Small intestine (tissue), 16 donors: Measurements from ENCODE around the gene USP11. TPM values are rescaled to one million over a fixed set of nuclear protein-coding genes. Genes with fewer than 3 reads are reported as not detected.

ENCODE experiments used
- DNase-seq, 2 donors: peaks; one replicate each; pipeline versions ENCODE4 v3.0.0 to v3.0.0-alpha.2; 2013
- FAIRE-seq: peaks from 2 replicates; lab custom pipeline; 2012; peaks lifted over from hg19 to GRCh38; lab: Jason Lieb, UNC
- H3K27ac ChIP-seq, 3 donors: one replicate each; pipeline ENCODE4 v1.5.1; 2013; ENCODE audit warnings: low read length in 2 of 3, mild to moderate bottlenecking in 2 of 3, control low read depth in 1 of 3, inconsistent platforms in 1 of 3, low read depth in 1 of 3, moderate library complexity in 1 of 3
- H3K27me3 ChIP-seq, 3 donors: one replicate each; pipeline ENCODE4 v1.6.1; 2013; ENCODE audit warnings: low read length in 3 of 3, inconsistent platforms in 1 of 3; ENCODE audit not compliant: control insufficient read depth in 3 of 3, insufficient read depth in 3 of 3
- H3K36me3 ChIP-seq, 3 donors: one replicate each; pipeline ENCODE4 v1.6.1; 2013; ENCODE audit warnings: low read length in 3 of 3, inconsistent platforms in 1 of 3, low read depth in 1 of 3, mild to moderate bottlenecking in 1 of 3, moderate library complexity in 1 of 3; ENCODE audit not compliant: control insufficient read depth in 3 of 3, insufficient read depth in 2 of 3
- H3K4me1 ChIP-seq, 3 donors: one replicate each; pipeline ENCODE4 v1.6.1; 2013; ENCODE audit warnings: low read length in 2 of 3, inconsistent platforms in 1 of 3, low read depth in 1 of 3, mild to moderate bottlenecking in 1 of 3, moderate library complexity in 1 of 3; ENCODE audit not compliant: control insufficient read depth in 3 of 3, insufficient read depth in 2 of 3
- H3K4me3 ChIP-seq, 3 donors: one replicate each; pipeline ENCODE4 v1.5.1; 2013; ENCODE audit warnings: low read length in 3 of 3, control low read depth in 1 of 3, inconsistent platforms in 1 of 3, low read depth in 1 of 3, mild to moderate bottlenecking in 1 of 3, moderate library complexity in 1 of 3
- H3K9me3 ChIP-seq, 2 donors: one replicate each; pipeline ENCODE4 v1.6.1; 2013; ENCODE audit warnings: low read depth in 1 of 2, low read length in 1 of 2; ENCODE audit not compliant: control insufficient read depth in 2 of 2, insufficient read depth in 1 of 2
- WGBS, 3 donors: extraction: QIAGEN DNeasy Blood & Tissue Kit; methylation state at CpG; one replicate each; pipeline ENCODE4 v1.1.7; 2013; 5-methylcytosine and 5-hydroxymethylcytosine counted together
- long read RNA-seq, 10 donors: transcript quantifications; one replicate each; lab custom pipeline, GENCODE V29; 2026
- polyA plus RNA-seq, 4 donors: library from polyadenylated mRNA; stranded (reverse) in 3 of 4; unstranded in 1 of 4; fragments of 200-250 nt in 3 of 4; fragments of 120-200 nt in 1 of 4; gene quantifications; one replicate each; pipeline versions ENCODE4 v1.2.1 to v1.2.3, GENCODE V29; 2013
- donor health status: healthy with polysubstance abuse.
- donor health status: control.
- donor health status: control.
- donor health status: Bipolar disorder and iron deficiency.
- donor health status: healthy.

USP11 gene
- 10 to 100 TPM in 2 of 4 donors, 1 to 10 TPM in 2; 4.0 to 52.3 (median 11.9) TPM for polyA plus RNA-seq
- long read RNA-seq, donor 1, transcript USP11-204 (21 exons, 3,515 nt) = major isoform, 7 of 13 reads
- long read RNA-seq, donor 1, partial matches to known transcripts = 5 of 13 reads
- long read RNA-seq, donor 1, other reads (novel, unspliced or antisense) = 0 of 13 reads
- long read RNA-seq, donor 2 = 0 reads
- long read RNA-seq, donor 3, partial matches to known transcripts = 6 of 7 reads
- long read RNA-seq, donor 3, other reads (novel, unspliced or antisense) = 0 of 7 reads
- long read RNA-seq, donor 4, partial matches to known transcripts = 0 of 1 reads
- long read RNA-seq, donor 4, other reads (novel, unspliced or antisense) = 0 of 1 reads
- long read RNA-seq, donor 5 = 0 reads
- long read RNA-seq, donor 6, partial matches to known transcripts = 6 of 8 reads
- long read RNA-seq, donor 6, other reads (novel, unspliced or antisense) = 0 of 8 reads
- long read RNA-seq, donor 7, transcript USP11-204 (21 exons, 3,515 nt) = major isoform, 15 of 38 reads
- long read RNA-seq, donor 7, partial matches to known transcripts = 23 of 38 reads
- long read RNA-seq, donor 7, other reads (novel, unspliced or antisense) = 0 of 38 reads
- long read RNA-seq, donor 8 = 0 reads
- long read RNA-seq, donor 9, partial matches to known transcripts = 0 of 1 reads
- long read RNA-seq, donor 9, other reads (novel, unspliced or antisense) = 0 of 1 reads
- long read RNA-seq, donor 10, transcript USP11-204 (21 exons, 3,515 nt) = major isoform, 7 of 18 reads
- long read RNA-seq, donor 10, partial matches to known transcripts = 11 of 18 reads
- long read RNA-seq, donor 10, other reads (novel, unspliced or antisense) = 0 of 18 reads

DNA sequence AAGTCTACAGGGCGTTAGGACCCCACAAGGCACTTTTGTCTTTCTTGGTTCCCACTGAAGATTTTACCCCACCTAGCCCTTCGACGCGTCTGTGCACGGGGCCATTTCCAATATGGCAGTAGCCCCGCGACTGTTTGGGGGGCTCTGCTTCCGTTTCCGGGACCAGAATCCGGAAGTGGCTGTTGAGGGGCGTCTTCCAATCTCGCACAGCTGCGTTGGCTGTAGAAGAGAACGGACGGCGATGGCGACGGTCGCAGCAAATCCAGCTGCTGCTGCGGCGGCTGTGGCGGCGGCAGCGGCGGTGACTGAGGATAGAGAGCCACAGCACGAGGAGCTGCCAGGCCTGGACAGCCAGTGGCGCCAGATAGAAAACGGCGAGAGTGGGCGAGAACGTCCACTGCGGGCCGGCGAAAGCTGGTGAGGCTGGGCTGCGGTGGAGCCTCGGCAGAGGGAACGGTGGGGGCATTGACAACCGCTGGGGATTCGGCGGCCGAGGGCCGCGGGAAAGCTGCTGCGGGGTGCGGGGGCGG lies at the start of gene USP11:
USP11 (plus strand) TSS at position 207 of the 530 bp plus-strand sequence; CDS start at position 242, 35 bp downstream.
- DNase-seq (peak; percentile 9 to 64), FAIRE-seq (no peak)
- peak within 1 kb of the TSS; percentile 90 to 100 (median 97) for H3K27ac ChIP-seq
- peaks cover 0 to 5% (median 0%) of the 10 kb centered on the region in 3 donors for H3K4me1 ChIP-seq
- peak within 1 kb of the TSS; percentile 55 to 91 (median 57) for H3K4me3 ChIP-seq
- 1 to 24% (median 5%) methylated on average over 26 to 46 of the region's 46 CpGs for WGBS, 3 donors
- no peaks in the 10 kb centered on the region for H3K9me3 ChIP-seq
- H3K27me3 ChIP-seq = no peaks in the 10 kb centered on the region
- peaks cover 0 to 16% (median 3%) of the 10 kb centered on the region in 3 donors for H3K36me3 ChIP-seq

DNA sequence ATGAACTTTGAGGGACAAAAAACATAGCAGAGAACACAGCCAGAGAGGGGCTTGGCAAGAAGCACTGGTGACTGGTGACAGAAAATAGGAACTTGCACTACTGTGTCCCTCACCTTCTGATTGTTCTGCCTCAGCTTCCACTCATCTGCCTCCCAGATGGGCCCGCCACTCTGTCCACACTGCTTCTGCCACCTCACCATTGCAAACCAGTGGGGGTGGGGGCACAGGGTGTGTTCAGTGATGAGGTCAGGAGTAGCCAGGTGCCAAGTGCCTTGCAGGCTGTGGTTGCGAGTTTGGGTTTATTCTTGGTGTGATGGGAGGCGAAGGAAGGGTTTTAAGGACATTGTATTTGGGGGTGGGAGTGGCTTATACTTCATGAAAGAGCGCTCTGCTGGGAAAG lies 48.3 kb upstream of the USP11 start:
- Histone ChIP-seq H3K4me1 (no peaks in the 10 kb centered on the region), H3K27me3 (no peaks in the 10 kb centered on the region), H3K4me3 (no peak overlapping the region), H3K36me3 (peaks cover 7 to 63% (median 10%) of the 10 kb centered on the region in 3 donors), H3K9me3 (no peaks in the 10 kb centered on the region), H3K27ac (no peak overlapping the region)
- FAIRE-seq (no peak), DNase-seq (no peak)
- 89 to 92% (median 91%) methylated on average over 4 of the region's 4 CpGs for WGBS, 3 donors

DNA sequence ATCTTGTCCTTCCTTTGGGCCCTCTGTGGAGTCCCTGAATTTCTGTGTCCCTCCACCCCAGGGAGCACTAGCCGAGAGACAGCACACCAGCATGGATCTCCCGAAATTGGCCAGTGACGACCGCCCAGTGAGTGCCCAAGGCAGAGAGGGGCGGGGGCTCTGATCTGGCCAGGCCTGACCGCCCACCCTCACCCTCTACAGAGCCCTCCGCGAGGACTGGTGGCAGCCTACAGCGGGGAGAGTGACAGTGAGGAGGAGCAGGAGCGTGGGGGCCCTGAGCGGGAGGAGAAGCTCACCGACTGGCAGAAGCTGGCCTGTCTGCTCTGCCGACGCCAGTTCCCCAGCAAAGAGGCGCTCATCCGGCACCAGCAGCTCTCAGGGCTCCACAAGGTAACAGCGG lies 47.6 kb upstream of the USP11 start:
- Histone ChIP-seq H3K4me1 (peaks cover 0 to under 1% (median 0%) of the 10 kb centered on the region in 3 donors), H3K9me3 (no peaks in the 10 kb centered on the region), H3K36me3 (peaks cover 7 to 56% (median 10%) of the 10 kb centered on the region in 3 donors), H3K4me3 (no peak overlapping the region), H3K27me3 (no peaks in the 10 kb centered on the region), H3K27ac (no peak overlapping the region)
- 84 to 94% (median 91%) methylated on average over 11 to 17 of the region's 17 CpGs for WGBS, 3 donors
- FAIRE-seq = no peak
- no peak for DNase-seq

DNA sequence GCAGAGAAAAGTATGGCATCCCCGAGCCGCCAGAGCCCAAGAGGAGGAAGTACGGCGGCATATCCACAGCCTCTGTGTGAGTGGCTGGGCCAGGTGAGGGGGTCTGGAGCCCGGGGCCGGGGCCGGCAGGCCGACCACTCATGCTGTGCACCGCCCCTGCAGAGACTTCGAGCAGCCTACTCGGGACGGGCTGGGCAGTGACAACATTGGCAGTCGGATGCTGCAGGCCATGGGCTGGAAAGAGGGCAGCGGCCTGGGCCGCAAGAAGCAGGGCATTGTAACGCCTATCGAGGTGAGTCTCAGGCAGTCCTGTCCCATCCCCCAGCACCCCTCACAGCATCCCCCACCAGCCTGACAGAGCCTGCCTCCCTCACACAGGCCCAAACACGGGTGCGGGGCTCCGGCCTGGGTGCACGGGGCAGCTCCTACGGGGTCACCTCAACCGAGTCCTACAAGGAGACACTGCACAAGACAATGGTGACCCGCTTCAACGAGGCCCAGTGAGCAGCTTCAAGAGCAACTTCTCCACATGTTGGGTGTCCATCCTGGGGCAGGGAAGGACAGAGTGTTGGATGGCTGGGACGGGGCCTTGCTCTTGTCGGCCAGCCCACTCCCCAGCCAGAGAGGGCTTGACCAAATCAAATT lies 46.6 kb upstream of the USP11 start:
- FAIRE-seq = no peak
- Histone ChIP-seq H3K27ac (no peak overlapping the region), H3K27me3 (no peaks in the 10 kb centered on the region), H3K4me1 (peaks cover 0 to 3% (median 0%) of the 10 kb centered on the region in 3 donors), H3K4me3 (no peak overlapping the region), H3K36me3 (peaks cover 7 to 48% (median 10%) of the 10 kb centered on the region in 3 donors), H3K9me3 (no peaks in the 10 kb centered on the region)
- 89 to 92% (median 89%) methylated on average over 23 to 27 of the region's 27 CpGs for WGBS, 3 donors
- no peak for DNase-seq

DNA sequence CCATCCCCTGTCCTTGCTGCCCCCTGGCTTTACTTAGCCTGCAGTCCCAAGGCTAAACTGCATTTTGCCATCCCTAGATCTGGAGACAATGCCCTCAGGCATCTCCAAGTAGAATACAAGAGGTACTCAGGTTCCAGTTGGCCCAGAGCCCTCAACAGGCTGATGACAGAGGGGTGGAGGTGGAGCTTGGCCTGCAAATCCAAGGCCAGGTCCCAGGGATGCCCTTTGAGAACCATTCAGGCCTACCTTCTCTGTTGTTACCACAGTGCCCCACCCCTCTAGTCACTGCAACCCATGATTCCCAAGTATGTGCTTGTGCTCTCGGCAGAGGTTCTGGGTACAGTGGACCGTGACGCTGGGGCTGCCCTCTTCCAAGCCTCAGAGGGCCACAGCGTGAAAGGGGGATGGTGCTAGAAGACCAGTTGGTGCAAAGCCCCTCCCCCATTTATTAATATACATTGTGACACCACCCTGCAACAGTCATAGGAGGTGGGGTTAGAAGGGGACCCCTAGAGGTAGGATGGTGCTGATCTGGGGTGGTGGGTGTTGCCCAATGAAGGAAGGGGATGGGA lies 45.6 kb upstream of the USP11 start:
- peaks cover 0 to 38% (median 10%) of the 10 kb centered on the region in 3 donors for H3K36me3 ChIP-seq
- no peak overlapping the region for H3K27ac ChIP-seq
- WGBS, 3 donors = 69 to 87% (median 82%) methylated on average over 4 of the region's 4 CpGs
- H3K27me3 ChIP-seq = no peaks in the 10 kb centered on the region
- H3K4me3 ChIP-seq = no peak overlapping the region
- FAIRE-seq = no peak
- H3K9me3 ChIP-seq = no peaks in the 10 kb centered on the region
- peaks cover 0 to 3% (median 0%) of the 10 kb centered on the region in 3 donors for H3K4me1 ChIP-seq
- DNase-seq = no peak

DNA sequence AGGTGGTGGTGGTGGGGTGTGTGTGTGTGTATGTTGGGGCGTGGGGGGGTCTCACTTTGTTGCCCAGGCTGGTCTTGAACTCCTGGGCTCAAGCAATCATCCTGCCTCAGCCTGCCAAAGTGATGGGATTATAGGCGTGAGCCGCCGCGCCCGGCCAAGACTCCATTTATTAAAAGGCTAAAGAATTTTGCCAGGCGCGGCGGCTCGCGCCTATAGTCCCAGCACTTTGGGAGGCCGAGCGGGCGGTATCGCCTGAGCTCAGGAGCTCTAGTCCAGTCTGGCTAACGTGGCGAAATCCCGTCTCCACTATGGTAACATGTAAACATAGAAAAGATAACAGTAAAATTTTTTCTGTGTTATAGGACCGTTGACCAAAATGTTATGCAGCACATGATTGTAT lies 42.9 kb upstream of the USP11 start:
- Histone ChIP-seq H3K9me3 (no peaks in the 10 kb centered on the region), H3K27me3 (no peaks in the 10 kb centered on the region), H3K36me3 (peaks cover 0 to 26% (median 8%) of the 10 kb centered on the region in 3 donors), H3K4me3 (no peak overlapping the region), H3K27ac (no peak overlapping the region), H3K4me1 (peaks cover 0 to 4% (median 0%) of the 10 kb centered on the region in 3 donors)
- WGBS, 3 donors = 73 to 81% (median 76%) methylated on average over 19 of the region's 19 CpGs
- FAIRE-seq = no peak
- no peak for DNase-seq

DNA sequence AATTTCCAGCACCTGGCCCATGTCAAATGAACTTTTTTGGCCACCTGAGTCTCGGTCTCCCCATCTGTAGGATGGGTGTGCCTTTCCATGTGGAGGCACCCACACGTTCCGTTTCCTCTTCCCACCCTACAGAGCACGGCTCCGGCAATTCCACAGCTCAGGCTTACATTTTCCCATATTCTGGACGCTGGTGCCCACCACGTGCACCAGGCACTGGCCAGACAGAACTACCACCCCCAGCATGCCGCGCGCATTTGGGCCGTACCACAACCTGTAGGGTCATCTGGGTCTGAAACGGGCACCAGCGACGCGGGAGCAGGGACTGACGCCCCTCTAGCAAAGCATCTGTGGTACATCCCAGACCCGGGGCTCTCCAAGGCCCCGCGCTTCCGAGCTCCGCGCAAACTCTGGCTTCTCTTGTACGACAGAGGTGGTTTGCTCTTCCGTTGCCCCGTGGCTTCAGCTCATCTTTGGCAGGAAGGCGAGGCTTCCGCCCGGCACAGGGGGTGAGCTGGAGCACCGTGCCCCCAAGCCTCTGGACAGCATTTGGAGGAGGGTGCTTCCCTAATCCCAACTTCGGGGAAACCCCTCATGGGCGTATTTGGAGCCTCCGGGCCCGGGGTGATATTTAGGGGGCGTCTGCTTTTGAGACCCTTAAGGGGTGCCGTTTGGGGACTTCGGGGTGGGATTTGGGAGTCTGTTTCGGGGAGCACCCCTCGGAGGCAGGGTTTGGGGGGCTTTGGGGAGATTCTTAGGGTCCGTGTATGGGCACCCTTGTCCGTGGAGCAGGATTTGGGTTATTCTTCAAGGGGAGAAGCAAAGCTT lies 42.2 kb upstream of the USP11 start:
- 3 to 28% (median 8%) methylated on average over 36 to 40 of the region's 40 CpGs for WGBS, 3 donors
- no peaks in the 10 kb centered on the region for H3K27me3 ChIP-seq
- FAIRE-seq (no peak), DNase-seq (peak; percentile 84 to 88)
- peaks cover 0 to 7% (median 0%) of the 10 kb centered on the region in 3 donors for H3K4me1 ChIP-seq
- H3K4me3 ChIP-seq = peak overlapping the region; percentile 19 to 60 (median 44)
- H3K9me3 ChIP-seq = no peaks in the 10 kb centered on the region
- peak overlapping the region in 1 of 3 donors; percentile 85 for H3K27ac ChIP-seq
- H3K36me3 ChIP-seq = peaks cover 0 to 21% (median 5%) of the 10 kb centered on the region in 3 donors
